HPDE6-E6E7 (cell line): ENCODE results near the gene PTGFR.

Experiments used
- DNase-seq: peaks from one replicate; pipeline ENCODE4 v3.0.0; 2011; ENCODE audit warnings: missing footprints; ENCODE audit errors: extremely low spot score

PTGFR gene

GRCh38 chr1:78490861-78491450 is at the start of gene PTGFR:
PTGFR (plus strand) TSS chr1:78490974; CDS start chr1:78492744, 1,770 bp downstream.
- DNase-seq: peak; percentile 6

- no peak for DNase-seq
Measured at GRCh38 chr1:78441921-78442320, 48.9 kb upstream of the PTGFR start.

- no peak for DNase-seq
Measured at GRCh38 chr1:78447086-78447485, 43.7 kb upstream of the PTGFR start.

- no peak for DNase-seq
Measured at GRCh38 chr1:78464449-78464891, 26.3 kb upstream of the PTGFR start.

GRCh38 chr1:78465143-78465542 is 25.6 kb upstream of the PTGFR start:
- DNase-seq: no peak

GRCh38 chr1:78468521-78468920 is 22.3 kb upstream of the PTGFR start:
- DNase-seq: no peak

- no peak for DNase-seq
Measured at GRCh38 chr1:78469576-78469975, 21.2 kb upstream of the PTGFR start.

GRCh38 chr1:78471890-78472620 is 18.7 kb upstream of the PTGFR start:
- DNase-seq: no peak

GRCh38 chr1:78472851-78473496 is 17.8 kb upstream of the PTGFR start:
- DNase-seq: no peak

GRCh38 chr1:78474092-78474491 is 16.7 kb upstream of the PTGFR start:
- DNase-seq: no peak

- no peak for DNase-seq
Measured at GRCh38 chr1:78475888-78476610, 14.7 kb upstream of the PTGFR start.

GRCh38 chr1:78483903-78484302 is 6.9 kb upstream of the PTGFR start:
- no peak for DNase-seq

- DNase-seq: peak; percentile 7
Measured at GRCh38 chr1:78491451-78492071, 787 bp downstream of the PTGFR start.

GRCh38 chr1:78492386-78492950 is 1.7 kb downstream of the PTGFR start:
- no peak for DNase-seq

GRCh38 chr1:78493451-78493850 is 2.7 kb downstream of the PTGFR start:
- DNase-seq: no peak

GRCh38 chr1:78497201-78497600 is 6.4 kb downstream of the PTGFR start:
- DNase-seq: no peak

- no peak for DNase-seq
Measured at GRCh38 chr1:78500529-78500928, 9.8 kb downstream of the PTGFR start.

- DNase-seq: no peak
Measured at GRCh38 chr1:78501203-78501602, 10.4 kb downstream of the PTGFR start.

GRCh38 chr1:78511334-78511733 is 20.6 kb downstream of the PTGFR start:
- DNase-seq: no peak

- DNase-seq: no peak
Measured at GRCh38 chr1:78516716-78517115, 25.9 kb downstream of the PTGFR start.

- DNase-seq: no peak
Measured at GRCh38 chr1:78519446-78519845, 28.7 kb downstream of the PTGFR start.

GRCh38 chr1:78520216-78520615 is 29.4 kb downstream of the PTGFR start:
- DNase-seq: no peak
